K562 (cell line): ENCODE data around the gene PTPRC. TPM values are rescaled to one million over a fixed set of nuclear protein-coding genes. Genes with fewer than 3 reads are reported as not detected.

ENCODE experiments used
- KLF16 ChIP-seq: IDR thresholded peaks from 2 replicates; pipeline ENCODE4 v1.6.1; 2016; ENCODE audit warnings: antibody characterized with exemption
- MTA2 ChIP-seq: fragments of 450-650 bp; IDR thresholded peaks from 2 replicates; pipeline ENCODE4 v1.6.1; 2016; ENCODE audit warnings: low read depth
- RAD51 ChIP-seq: fragments of 450-650 bp; IDR thresholded peaks from 2 replicates; pipeline ENCODE4 v1.7.1; 2016; ENCODE audit warnings: low read depth, mild to moderate bottlenecking, borderline replicate concordance
- ZNF644 ChIP-seq: fragments of 200-800 bp; sonication (Bioruptor generic); IDR thresholded peaks from 2 replicates; pipeline ENCODE4 v1.6.1; 2016; ENCODE audit warnings: low read depth, missing genetic modification characterization, missing compliant biosample characterization
- polyA plus RNA-seq, 8 experiments: library from polyadenylated mRNA; depleted of rRNA in 4 of 8; stranded (reverse) in 5 of 8; unstranded in 3 of 8; fragments of >200 nt; fragmentation: Nextera tagmentation in 2 of 8; fragmentation: Illumina TruSeq in 1 of 8; extraction: Ambion mirVana in 2 of 8; extraction: Trizol in 1 of 8; gene quantifications; 2 replicates each; pipeline versions ENCODE4 v1.2.1 to v1.2.3, GENCODE V29; 2011 to 2014; ENCODE audit warnings: inconsistent platforms in 1 of 8, missing spikeins in 1 of 8
- total RNA-seq, 7 experiments: library from RNA; depleted of rRNA in 6 of 7; stranded (reverse); fragments of >200 nt in 6 of 7; fragmentation: Illumina TruSeq in 2 of 7; extraction: Trizol in 2 of 7; gene quantifications; 2 replicates each; pipeline versions ENCODE4 v1.2.1 to v1.2.3, GENCODE V29; 2011 to 2021; ENCODE audit warnings: low replicate concordance in 1 of 7
- TF ChIP-seq, protein P1 (sequence below): sonication (generic); formaldehyde crosslinking; IDR thresholded peaks from 2 replicates; pipeline ENCODE4 v1.8.0; 2022; ENCODE audit warnings: missing genetic modification reagents, mild to moderate bottlenecking, moderate library complexity, borderline replicate concordance
- TF ChIP-seq, protein P2 (sequence below): sonication (generic); formaldehyde crosslinking; IDR thresholded peaks from 2 replicates; pipeline ENCODE4 v1.8.1; 2023; ENCODE audit warnings: mild to moderate bottlenecking, missing genetic modification reagents

Gene PTPRC
- total and polyA plus RNA-seq, 9 of the 15 experiments (the other 6 are each of a cell fraction or from before 2014, with no cell fraction given) = 7.1 to 107 (median 62.9) TPM

DNA sequence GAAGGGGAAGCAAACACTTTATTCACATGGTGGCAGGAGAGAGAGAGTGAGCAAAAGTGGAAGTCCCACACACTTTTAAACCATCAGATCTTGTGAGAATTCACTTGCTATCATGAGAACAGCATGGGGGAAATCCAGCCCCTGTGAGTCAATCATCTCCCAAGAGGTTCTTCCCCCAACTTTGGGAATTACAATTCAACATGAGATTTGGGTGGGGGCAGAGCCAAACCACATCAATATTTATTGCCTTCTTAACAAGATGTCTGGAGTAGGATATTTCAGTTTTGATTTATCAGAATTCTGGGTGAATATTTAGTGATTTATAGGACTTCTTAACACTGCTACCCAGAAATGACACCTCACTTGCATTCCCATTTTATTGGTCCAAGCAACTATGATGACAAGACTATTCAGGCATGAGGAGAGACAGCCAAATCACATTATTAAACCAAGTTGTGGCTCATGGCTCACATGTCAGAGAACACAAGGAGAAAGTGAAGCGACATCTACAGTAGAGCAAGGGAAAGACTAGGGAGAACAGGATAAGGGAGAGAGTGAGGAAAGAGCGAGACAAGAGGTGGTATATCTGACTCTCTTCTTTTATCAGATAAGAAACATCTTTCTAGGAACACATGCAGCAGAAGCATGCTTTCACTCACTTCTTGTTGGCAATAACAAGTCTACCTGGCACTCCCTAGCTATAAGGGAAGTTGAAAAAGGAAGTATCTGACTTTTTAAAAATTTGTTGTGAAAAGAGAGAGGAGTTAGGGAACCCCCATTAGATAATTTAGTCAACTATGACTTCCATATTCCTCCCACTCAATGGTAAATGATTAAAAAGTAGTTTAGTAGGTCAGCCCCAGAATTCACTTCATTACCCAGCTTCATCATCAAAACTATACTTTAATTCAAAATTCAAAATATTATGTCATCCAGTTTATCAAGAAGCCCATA, 36.6 kb upstream of the PTPRC start (continued):
- TF ChIP-seq, protein P1, sequence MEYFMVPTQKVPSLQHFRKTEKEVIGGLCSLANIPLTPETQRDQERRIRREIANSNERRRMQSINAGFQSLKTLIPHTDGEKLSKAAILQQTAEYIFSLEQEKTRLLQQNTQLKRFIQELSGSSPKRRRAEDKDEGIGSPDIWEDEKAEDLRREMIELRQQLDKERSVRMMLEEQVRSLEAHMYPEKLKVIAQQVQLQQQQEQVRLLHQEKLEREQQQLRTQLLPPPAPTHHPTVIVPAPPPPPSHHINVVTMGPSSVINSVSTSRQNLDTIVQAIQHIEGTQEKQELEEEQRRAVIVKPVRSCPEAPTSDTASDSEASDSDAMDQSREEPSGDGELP (CRISPR knock-in tag) = no peak
- no peak for TF ChIP-seq KLF16
- no peak for TF ChIP-seq MTA2
- TF ChIP-seq ZNF644 (tag) = no peak; the same call in 1 of the 2 replicates
- TF ChIP-seq, protein P2, sequence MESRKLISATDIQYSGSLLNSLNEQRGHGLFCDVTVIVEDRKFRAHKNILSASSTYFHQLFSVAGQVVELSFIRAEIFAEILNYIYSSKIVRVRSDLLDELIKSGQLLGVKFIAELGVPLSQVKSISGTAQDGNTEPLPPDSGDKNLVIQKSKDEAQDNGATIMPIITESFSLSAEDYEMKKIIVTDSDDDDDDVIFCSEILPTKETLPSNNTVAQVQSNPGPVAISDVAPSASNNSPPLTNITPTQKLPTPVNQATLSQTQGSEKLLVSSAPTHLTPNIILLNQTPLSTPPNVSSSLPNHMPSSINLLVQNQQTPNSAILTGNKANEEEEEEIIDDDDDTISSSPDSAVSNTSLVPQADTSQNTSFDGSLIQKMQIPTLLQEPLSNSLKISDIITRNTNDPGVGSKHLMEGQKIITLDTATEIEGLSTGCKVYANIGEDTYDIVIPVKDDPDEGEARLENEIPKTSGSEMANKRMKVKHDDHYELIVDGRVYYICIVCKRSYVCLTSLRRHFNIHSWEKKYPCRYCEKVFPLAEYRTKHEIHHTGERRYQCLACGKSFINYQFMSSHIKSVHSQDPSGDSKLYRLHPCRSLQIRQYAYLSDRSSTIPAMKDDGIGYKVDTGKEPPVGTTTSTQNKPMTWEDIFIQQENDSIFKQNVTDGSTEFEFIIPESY (CRISPR knock-in tag) = no peak
- no peak for TF ChIP-seq RAD51
